ENCODE data around the gene CDC42EP1.

Gene CDC42EP1

GRCh38 chr22:37566329-37566837, 6.1 kb downstream of the CDC42EP1 start:
- in situ Hi-C loops (cut with HindIII; ENCODE audit: low sequenced_read_pairs), result loop anchor here (10.0 kb wide), 1 partner anchor 242 kb away; no protein-coding TSS in a partner anchor
- no peak overlapping the region for H3K4me3 ChIP-seq (ENCODE audit: low read depth, low read length)
- TF ChIP-seq CTCF (IDR thresholded peaks at IDR 0.05; ENCODE audit: low read depth, low read length, missing control alignments), result no peak
- no peak for DNase-seq (ENCODE audit: low read depth)

GRCh38 chr22:37566903-37567798, 6.9 kb downstream of the CDC42EP1 start:
- DNase-seq (ENCODE audit: low read depth), result peak; percentile 63

GRCh38 chr22:37568012-37568411, 7.7 kb downstream of the CDC42EP1 start:
- H3K4me3 ChIP-seq (ENCODE audit: low read depth, low read length), result no peak overlapping the region
- DNase-seq (ENCODE audit: low read depth), result no peak
- no peak for TF ChIP-seq CTCF (IDR thresholded peaks at IDR 0.05; ENCODE audit: low read depth, low read length, missing control alignments)
- in situ Hi-C loops (cut with HindIII; ENCODE audit: low sequenced_read_pairs), result loop anchor here (10.0 kb wide), 1 partner anchor 243 kb away; no protein-coding TSS in a partner anchor

More at GRCh38 chr22:37566903-37567798, 6.9 kb downstream of the CDC42EP1 start:
- peak; percentile 92 for TF ChIP-seq CTCF (IDR thresholded peaks at IDR 0.05; ENCODE audit: low read depth, low read length, missing control alignments)
- in situ Hi-C loops (cut with HindIII; ENCODE audit: low sequenced_read_pairs), result loop anchor here (10.0 kb wide), 1 partner anchor 242 kb away; no protein-coding TSS in a partner anchor
- no peak overlapping the region for H3K4me3 ChIP-seq (ENCODE audit: low read depth, low read length)

GRCh38 chr22:37568448-37569008, 8.2 kb downstream of the CDC42EP1 start:
- TF ChIP-seq CTCF (IDR thresholded peaks at IDR 0.05; ENCODE audit: low read depth, low read length, missing control alignments), result no peak
- in situ Hi-C loops (cut with HindIII; ENCODE audit: low sequenced_read_pairs), result loop anchor here (10.0 kb wide), 1 partner anchor 244 kb away; no protein-coding TSS in a partner anchor
- H3K4me3 ChIP-seq (ENCODE audit: low read depth, low read length), result no peak overlapping the region
- DNase-seq (ENCODE audit: low read depth), result no peak

GRCh38 chr22:37569009-37569920, 9.0 kb downstream of the CDC42EP1 start:
- no peak for TF ChIP-seq CTCF (IDR thresholded peaks at IDR 0.05; ENCODE audit: low read depth, low read length, missing control alignments)
- H3K4me3 ChIP-seq (ENCODE audit: low read depth, low read length), result no peak overlapping the region
- in situ Hi-C loops (cut with HindIII; ENCODE audit: low sequenced_read_pairs), result loop anchor here (10.0 kb wide), 1 partner anchor 244 kb away; no protein-coding TSS in a partner anchor
- DNase-seq (ENCODE audit: low read depth), result no peak

Measured in astrocyte of the cerebellum (primary cell).